ENCODE data around the gene NEK6. TPM values are rescaled to one million over a fixed set of nuclear protein-coding genes. Genes with fewer than 3 reads are reported as not detected.

NEK6 gene
- total and polyA plus RNA-seq, 2 of the 8 experiments (the other 6 are each of a cell fraction or from before 2014, with no cell fraction given) = 17.7 to 19.7 TPM

- Histone ChIP-seq H3K4me3 (ENCODE audit: extremely low read depth in 1 of 4, insufficient read depth in 2 of 4, low read depth in 3 of 4, low read length in 4 of 4) (no peak overlapping the region), H2BK15ac (ENCODE audit: low read length) (no peak overlapping the region), H4K20me1 (replicated peaks in 1 of 2; ENCODE audit: control insufficient read depth in 1 of 2, insufficient read depth in 2 of 2, low read length in 2 of 2) (peaks cover 4 to 15% of the 10 kb centered on the region in 2 experiments), H2AFZ (ENCODE audit: low read length) (no peak overlapping the region), H3K56ac (replicated peaks; ENCODE audit: insufficient read length, low read depth, low read length) (no peak overlapping the region), H3K9me3 (ENCODE audit: insufficient read depth in 2 of 2, low read depth in 1 of 2, low read length in 1 of 2) (no peaks in the 10 kb centered on the region), H3K27ac (ENCODE audit: low read depth, low read length) (no peak overlapping the region), H4K8ac (ENCODE audit: extremely low read depth, insufficient read depth, low read length) (no peak overlapping the region), H2BK12ac (ENCODE audit: low read depth, low read length) (no peak overlapping the region), H3K23ac (ENCODE audit: insufficient read length) (no peak overlapping the region), H2BK20ac (ENCODE audit: low read length) (no peak overlapping the region), H3K14ac (ENCODE audit: insufficient read length) (no peak overlapping the region), H4K5ac (ENCODE audit: insufficient read length, low read depth, low read length) (no peak overlapping the region), H3K4ac (replicated peaks; ENCODE audit: insufficient read length, low read depth, low read length) (no peak overlapping the region), H4K91ac (replicated peaks; ENCODE audit: insufficient read length, low read length) (no peak overlapping the region), H2BK120ac (replicated peaks; ENCODE audit: low read depth, low read length) (no peak overlapping the region), H3K79me1 (ENCODE audit: low read depth, low read length) (peaks cover 3% of the 10 kb centered on the region; the same call in 1 of the 2 replicates), H3K79me2 (ENCODE audit: control insufficient read depth in 1 of 2, insufficient read depth in 2 of 2, low read length in 2 of 2) (no peaks in the 10 kb centered on the region), H3K18ac (ENCODE audit: extremely low read depth, low read length) (no peak overlapping the region), H3K4me1 (replicated peaks in 1 of 4; ENCODE audit: control insufficient read depth in 3 of 4, insufficient read depth in 4 of 4, low read length in 3 of 4) (peaks cover 0 to 4% (median 0%) of the 10 kb centered on the region in 4 experiments; a peak in 1 of 7 replicates), H3K36me3 (ENCODE audit: control insufficient read depth in 2 of 4, insufficient read depth in 4 of 4, low read length in 3 of 4) (peaks cover 9 to 40% (median 18%) of the 10 kb centered on the region in 4 experiments), H3K23me2 (ENCODE audit: low read depth, low read length) (no peaks in the 10 kb centered on the region), H2BK5ac (ENCODE audit: low read depth, low read length) (no peak overlapping the region), H3K27me3 (replicated peaks in 1 of 4; ENCODE audit: control insufficient read depth in 3 of 4, extremely low read depth in 1 of 4, insufficient read depth in 3 of 4, low read length in 3 of 4) (no peaks in the 10 kb centered on the region), H2AK5ac (ENCODE audit: low read depth, low read length) (no peak overlapping the region), H3K9ac (replicated peaks in 1 of 4; ENCODE audit: extremely low read depth in 1 of 4, low read depth in 3 of 4, low read length in 3 of 4) (no peak overlapping the region), H3K4me2 (ENCODE audit: insufficient read depth in 1 of 2, low read depth in 2 of 2, low read length in 2 of 2) (no peak overlapping the region)
- FAIRE-seq (no peak), DNase-seq (ENCODE audit: low read depth in 1 of 2, low spot score in 2 of 2) (no peak)
- WGBS, 2 experiments (ENCODE audit: extremely low coverage in 1 of 2, insufficient coverage in 1 of 2, insufficient read length in 1 of 2, insufficient replicate concordance in 2 of 2, low coverage in 1 of 2, low lambda C conversion rate in 2 of 2, missing lambda C conversion rate in 1 of 2) = 92% methylated on average over 25 of the region's 25 CpGs; no CpG with 5 or more reads in 1 of the 2 experiments
- ChIA-PET POLR2A (ENCODE audit: partially characterized antibody) (interaction anchor here (1.2 to 4.1 kb wide), 3 partner anchors 8 to 12 kb away, joined by 3 to 15 read pairs (median 3); no protein-coding TSS in a partner anchor), CTCF (ENCODE audit: partially characterized antibody) (interaction anchor here (0.6 to 1.6 kb wide), 6 partner anchors 10 to 502 kb away, joined by 3 to 4 read pairs (median 4); no protein-coding TSS in a partner anchor)
- TF ChIP-seq CTCF (IDR thresholded peaks at IDR 0.05; ENCODE audit: control extremely low read depth in 1 of 3, insufficient read depth in 1 of 3, low read depth in 1 of 3, low read length in 3 of 3) (no peak), POLR2A (IDR thresholded peaks at IDR 0.05; ENCODE audit: control extremely low read depth in 1 of 2, low read depth in 2 of 2, low read length in 2 of 2) (0 out of 3 replicates have a peak, but pooled peaks of 1 of the 2 experiments have one; percentile 39)
These were observed 92.1 kb downstream of the NEK6 start for GRCh38 chr9:124349675-124350493.

Measured in H1 (cell line).